K562 (cell line): ENCODE measurements around the gene CRCP. TPM values are rescaled to one million over a fixed set of nuclear protein-coding genes. Genes with fewer than 3 reads are reported as not detected.

Experiments
- ATAC-seq: fragments of 200-7000 bp; cut with Tn5 transposase; 3 replicates; pipeline ENCODE4 v1.9.1; 2020; ENCODE audit warnings: moderate library complexity
- BruUV-seq: library from RNA; stranded (reverse); fragments of 400-500 nt; replicated peaks from 2 replicates; lab custom pipeline; 2021; lab: Mats Ljungman, UMichigan
- CTCF ChIA-PET: fragments of 300-600 bp; formaldehyde crosslinking; extraction: SDS; loops from one replicate; lab custom pipeline; 2021; ENCODE audit warnings: low intra/inter-chr PET ratio; lab: Yijun Ruan, JAX
- POLR2A ChIA-PET: fragments of 300-600, 350-650 bp; sonication (Branson Sonifier 250); formaldehyde crosslinking; extraction: SDS; loops from one replicate; lab custom pipeline; 2021; ENCODE audit warnings: antibody characterized with exemption, inconsistent platforms; lab: Yijun Ruan, JAX
- DNase-seq, 4 experiments: peaks; one replicate each; pipeline versions ENCODE4 v3.0.0 to v3.0.0-alpha.2; 2011 to 2018; ENCODE audit warnings: low spot score in 3 of 4, mixed read lengths in 3 of 4; ENCODE audit errors: extremely low read depth in 1 of 4
- FAIRE-seq: peaks from 2 replicates; lab custom pipeline; 2011; peaks lifted over from hg19 to GRCh38; lab: Jason Lieb, UNC
- H2AFZ ChIP-seq: 2 replicates; pipeline ENCODE4 v1.6.0; 2011; ENCODE audit warnings: low read depth, low read length, control low read depth, inconsistent platforms
- H3K27ac ChIP-seq: fragments of 200-600 bp; 3 replicates; pipeline ENCODE4 v1.8.0; 2011; ENCODE audit warnings: low read depth, mild to moderate bottlenecking, control low read depth, inconsistent platforms, low read length, moderate library complexity, mixed read lengths; ENCODE audit errors: extremely low read depth
- H3K27me3 ChIP-seq, 2 experiments: fragments of 300-600 bp in 1 of 2; 2 replicates in 1 of 2; 3 replicates in 1 of 2; pipeline versions ENCODE4 v1.6.0 to v1.8.0; 2011; ENCODE audit warnings: inconsistent platforms in 2 of 2, low read length in 2 of 2, mild to moderate bottlenecking in 1 of 2, mixed read lengths in 1 of 2, moderate library complexity in 1 of 2; ENCODE audit not compliant: control insufficient read depth in 2 of 2, insufficient read depth in 2 of 2
- H3K36me3 ChIP-seq: fragments of 300-600 bp; 3 replicates; pipeline ENCODE4 v1.8.0; 2011; ENCODE audit warnings: mild to moderate bottlenecking, low read length, inconsistent platforms; ENCODE audit not compliant: control insufficient read depth, insufficient read depth
- H3K4me1 ChIP-seq, 2 experiments: fragments of 200-600 bp in 1 of 2; replicated peaks in 1 of 2; 2 replicates in 1 of 2; 3 replicates in 1 of 2; pipeline versions ENCODE4 v1.5.1 to v1.8.0; 2011; ENCODE audit warnings: inconsistent platforms in 2 of 2, low read length in 2 of 2, mild to moderate bottlenecking in 1 of 2, mixed read lengths in 1 of 2, moderate library complexity in 1 of 2; ENCODE audit not compliant: control insufficient read depth in 2 of 2, insufficient read depth in 2 of 2
- H3K4me2 ChIP-seq: 2 replicates; pipeline ENCODE4 v1.6.1; 2011; ENCODE audit warnings: low read length, control low read depth, inconsistent platforms, mixed read lengths; ENCODE audit not compliant: insufficient read depth
- H3K4me3 ChIP-seq: fragments of 200-600 bp; sonication (generic), shearing (Covaris generic); 2 replicates; pipeline ENCODE4 v1.5.1; 2016; ENCODE audit warnings: control low read depth, inconsistent platforms
- H3K79me2 ChIP-seq: fragments of 200-600 bp; 3 replicates; pipeline ENCODE4 v1.8.0; 2011; ENCODE audit warnings: low read length, inconsistent platforms; ENCODE audit not compliant: control insufficient read depth, insufficient read depth
- H3K9ac ChIP-seq, 2 experiments: 2 replicates each; pipeline versions ENCODE4 v1.6.0 to v1.6.1; 2011; ENCODE audit warnings: low read depth in 2 of 2, low read length in 2 of 2, control low read depth in 1 of 2, inconsistent platforms in 1 of 2, mild to moderate bottlenecking in 1 of 2, mixed read lengths in 1 of 2; ENCODE audit not compliant: insufficient read depth in 1 of 2
- H3K9me1 ChIP-seq: one replicate; pipeline ENCODE4 v1.6.0; 2011; ENCODE audit warnings: inconsistent platforms, mild to moderate bottlenecking, low read length, moderate library complexity; ENCODE audit not compliant: control insufficient read depth, insufficient read depth
- H3K9me3 ChIP-seq: replicated peaks from 2 replicates; pipeline ENCODE4 v1.5.1; 2011; ENCODE audit warnings: low read depth, low read length, inconsistent platforms; ENCODE audit not compliant: control insufficient read depth, insufficient read depth
- H4K20me1 ChIP-seq: replicated peaks from 2 replicates; pipeline ENCODE4 v1.6.1; 2011; ENCODE audit warnings: low read length, inconsistent platforms, mixed read lengths; ENCODE audit not compliant: control insufficient read depth, insufficient read depth
- BCLAF1 ChIP-seq, 2 experiments: fragments of 450-650 bp in 1 of 2; IDR thresholded peaks; 2 replicates each; pipeline ENCODE4 v1.6.1; 2011 to 2017; ENCODE audit warnings: low read depth in 2 of 2, antibody characterized with exemption in 1 of 2, borderline replicate concordance in 1 of 2, low read length in 1 of 2, mild to moderate bottlenecking in 1 of 2, mixed read lengths in 1 of 2; ENCODE audit not compliant: control insufficient read depth in 1 of 2
- DMBX1 ChIP-seq: fragments of 250-450 bp; sonication (Bioruptor Pico); IDR thresholded peaks from 2 replicates; pipeline ENCODE4 v1.8.0; 2022; ENCODE audit warnings: inconsistent platforms, mild to moderate bottlenecking, moderate library complexity, borderline replicate concordance
- DNMT1 ChIP-seq: fragments of 450-650 bp; IDR thresholded peaks from 2 replicates; pipeline ENCODE4 v1.6.1; 2016; ENCODE audit warnings: antibody characterized with exemption, mild to moderate bottlenecking
- EHMT2 ChIP-seq: fragments of 450-650 bp; IDR thresholded peaks from 2 replicates; pipeline ENCODE4 v1.6.1; 2018; ENCODE audit warnings: antibody characterized with exemption
- EWSR1 ChIP-seq: fragments of 450-650 bp; IDR thresholded peaks from 2 replicates; pipeline ENCODE4 v1.6.1; 2018; ENCODE audit warnings: borderline replicate concordance, mild to moderate bottlenecking, low read depth, moderate library complexity; ENCODE audit not compliant: partially characterized antibody
- NUFIP1 ChIP-seq: fragments of 450-650 bp; IDR thresholded peaks from 2 replicates; pipeline ENCODE4 v1.6.1; 2018; ENCODE audit not compliant: partially characterized antibody
- RBM25 ChIP-seq: fragments of 200-400 bp; formaldehyde crosslinking; IDR thresholded peaks from 2 replicates; pipeline ENCODE4 v1.6.1; 2018; ENCODE audit warnings: low read length, low read depth, moderate library complexity; ENCODE audit not compliant: severe bottlenecking
- RBM34 ChIP-seq: fragments of 200-400 bp; formaldehyde crosslinking; IDR thresholded peaks from 2 replicates; pipeline ENCODE4 v1.6.1; 2018; ENCODE audit warnings: low read length, borderline replicate concordance; ENCODE audit not compliant: insufficient read depth
- SIX5 ChIP-seq, 2 experiments: IDR thresholded peaks; 2 replicates each; pipeline ENCODE4 v1.6.1; 2011; ENCODE audit warnings: low read length in 2 of 2, borderline replicate concordance in 1 of 2, low read depth in 1 of 2, mild to moderate bottlenecking in 1 of 2, moderate library complexity in 1 of 2; ENCODE audit not compliant: insufficient read depth in 1 of 2
- TAL1 ChIP-seq: fragments of 450-650 bp; IDR thresholded peaks from 2 replicates; pipeline ENCODE4 v1.6.1; 2016; ENCODE audit warnings: mild to moderate bottlenecking
- THAP7 ChIP-seq: fragments of 250-450 bp; sonication (Bioruptor Pico); IDR thresholded peaks from 2 replicates; pipeline ENCODE4 v1.5.0; 2021
- TRIM28 ChIP-seq: fragments of 450-650 bp; IDR thresholded peaks from 2 replicates; pipeline ENCODE4 v1.6.1; 2017
- ZC3H8 ChIP-seq: fragments of 450-650 bp; IDR thresholded peaks from 2 replicates; pipeline ENCODE4 v1.6.1; 2017
- ZNF785 ChIP-seq: fragments of 250-450 bp; sonication (Bioruptor Pico); IDR thresholded peaks from 2 replicates; pipeline ENCODE4 v1.4.0; 2020; ENCODE audit warnings: mild to moderate bottlenecking
- ZNF79 ChIP-seq: fragments of 250-450 bp; sonication (Bioruptor Pico); IDR thresholded peaks from 2 replicates; pipeline ENCODE4 v1.4.0; 2020; ENCODE audit warnings: low read depth, mild to moderate bottlenecking, moderate library complexity
- WGBS: fragments of 100-300 bp; shearing (Covaris generic); methylation state at CpG from one replicate; pipeline ENCODE4 v1.1.6; 2016; ENCODE audit warnings: low coverage, mixed read lengths; ENCODE audit not compliant: insufficient coverage; ENCODE audit errors: missing lambda C conversion rate; 5-methylcytosine and 5-hydroxymethylcytosine counted together
- in situ Hi-C: fragments of 300-500 bp; cut with MboI; formaldehyde crosslinking; loops from 4 replicates; pipeline ENCODE4 v1.15.0; 2018; ENCODE audit warnings: inconsistent platforms, mixed read lengths
- intact Hi-C: fragments of 100-400 bp; cut with micrococcal nuclease; formaldehyde crosslinking; loops from 2 replicates; pipeline ENCODE4 v1.14.2; 2022
- polyA plus RNA-seq, 8 experiments: library from polyadenylated mRNA; depleted of rRNA in 4 of 8; stranded (reverse) in 5 of 8; unstranded in 3 of 8; fragments of >200 nt; fragmentation: Nextera tagmentation in 2 of 8; fragmentation: Illumina TruSeq in 1 of 8; extraction: Ambion mirVana in 2 of 8; extraction: Trizol in 1 of 8; gene quantifications; 2 replicates each; pipeline versions ENCODE4 v1.2.1 to v1.2.3, GENCODE V29; 2011 to 2014; ENCODE audit warnings: inconsistent platforms in 1 of 8, missing spikeins in 1 of 8
- total RNA-seq, 7 experiments: library from RNA; depleted of rRNA in 6 of 7; stranded (reverse); fragments of >200 nt in 6 of 7; fragmentation: Illumina TruSeq in 2 of 7; extraction: Trizol in 2 of 7; gene quantifications; 2 replicates each; pipeline versions ENCODE4 v1.2.1 to v1.2.3, GENCODE V29; 2011 to 2021; ENCODE audit warnings: low replicate concordance in 1 of 7
- TF ChIP-seq, protein P1 (sequence below): fragments of 200-400 bp; formaldehyde crosslinking; IDR thresholded peaks from 2 replicates; pipeline ENCODE4 v1.6.1; 2017; ENCODE audit warnings: mild to moderate bottlenecking, low read depth, low read length, moderate library complexity
- TF ChIP-seq, protein P2 (sequence below): sonication (generic); formaldehyde crosslinking; IDR thresholded peaks from 2 replicates; pipeline ENCODE4 v1.8.0; 2022; ENCODE audit warnings: mild to moderate bottlenecking, missing genetic modification reagents

The CRCP gene
- total and polyA plus RNA-seq, 9 of the 15 experiments (the other 6 are each of a cell fraction or from before 2014, with no cell fraction given): 22.1 to 58.3 (median 43.4) TPM

DNA sequence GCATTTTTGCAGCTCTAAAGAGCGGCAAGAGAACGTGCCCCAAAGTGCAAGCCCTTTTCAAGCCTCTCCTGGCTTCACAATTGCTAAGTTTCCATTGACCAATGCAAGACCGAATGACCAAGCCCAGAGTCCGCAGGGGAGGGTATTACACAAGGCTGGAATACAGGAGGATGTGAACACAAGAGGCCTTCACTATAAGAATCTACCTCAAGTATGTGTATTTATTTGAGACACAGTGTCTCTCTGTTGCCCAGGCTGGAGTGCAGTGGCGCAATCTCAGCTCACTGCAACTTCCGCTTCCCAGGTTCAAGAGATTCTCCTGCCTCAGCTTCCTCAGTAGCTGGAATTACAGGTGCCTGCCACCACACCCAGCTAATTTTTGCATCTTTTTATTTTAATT lies 68.3 kb downstream of the CRCP start:
- no peaks in the 10 kb centered on the region for H4K20me1 ChIP-seq
- H3K36me3 ChIP-seq: no peaks in the 10 kb centered on the region
- no peak; the same call in 2 of the 3 replicates for ATAC-seq
- in situ Hi-C loops (no loop called here), intact Hi-C loops (no loop called here)
- no peak overlapping the region for H3K4me2 ChIP-seq
- peaks cover 6% of the 10 kb centered on the region; the same call in 1 of the 2 replicates for H3K9me3 ChIP-seq
- H3K27me3 ChIP-seq: peaks cover 2 to 21% of the 10 kb centered on the region in 2 experiments; a peak in 3 of 5 replicates
- no peak for FAIRE-seq
- H2AFZ ChIP-seq: no peak overlapping the region
- BruUV-seq: no TSS peak
- WGBS: 28% methylated on average over 6 of the region's 6 CpGs
- no peak overlapping the region for H3K4me3 ChIP-seq
- DNase-seq: no peak
- H3K27ac ChIP-seq: no peak overlapping the region
- ChIA-PET POLR2A (interaction anchor here (1.4 kb wide), 1 partner anchor 9 kb away, joined by 3 read pairs; no protein-coding TSS in a partner anchor), CTCF (no interaction called here)
- no peaks in the 10 kb centered on the region for H3K4me1 ChIP-seq
- H3K9ac ChIP-seq: no peak overlapping the region
- no peaks in the 10 kb centered on the region for H3K79me2 ChIP-seq
- H3K9me1 ChIP-seq: no peaks in the 10 kb centered on the region
- no peak for TF ChIP-seq ZC3H8
- TF ChIP-seq, protein P1, sequence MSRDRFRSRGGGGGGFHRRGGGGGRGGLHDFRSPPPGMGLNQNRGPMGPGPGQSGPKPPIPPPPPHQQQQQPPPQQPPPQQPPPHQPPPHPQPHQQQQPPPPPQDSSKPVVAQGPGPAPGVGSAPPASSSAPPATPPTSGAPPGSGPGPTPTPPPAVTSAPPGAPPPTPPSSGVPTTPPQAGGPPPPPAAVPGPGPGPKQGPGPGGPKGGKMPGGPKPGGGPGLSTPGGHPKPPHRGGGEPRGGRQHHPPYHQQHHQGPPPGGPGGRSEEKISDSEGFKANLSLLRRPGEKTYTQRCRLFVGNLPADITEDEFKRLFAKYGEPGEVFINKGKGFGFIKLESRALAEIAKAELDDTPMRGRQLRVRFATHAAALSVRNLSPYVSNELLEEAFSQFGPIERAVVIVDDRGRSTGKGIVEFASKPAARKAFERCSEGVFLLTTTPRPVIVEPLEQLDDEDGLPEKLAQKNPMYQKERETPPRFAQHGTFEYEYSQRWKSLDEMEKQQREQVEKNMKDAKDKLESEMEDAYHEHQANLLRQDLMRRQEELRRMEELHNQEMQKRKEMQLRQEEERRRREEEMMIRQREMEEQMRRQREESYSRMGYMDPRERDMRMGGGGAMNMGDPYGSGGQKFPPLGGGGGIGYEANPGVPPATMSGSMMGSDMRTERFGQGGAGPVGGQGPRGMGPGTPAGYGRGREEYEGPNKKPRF: no peak
- TF ChIP-seq ZNF785 (CRISPR knock-in tag): no peak
- no peak for TF ChIP-seq SIX5 (IDR thresholded peaks at IDR 0.05; ENCODE audit: borderline replicate concordance in 1 of 2, insufficient read depth in 1 of 2, low read depth in 1 of 2, low read length in 2 of 2)
- TF ChIP-seq, protein P2, sequence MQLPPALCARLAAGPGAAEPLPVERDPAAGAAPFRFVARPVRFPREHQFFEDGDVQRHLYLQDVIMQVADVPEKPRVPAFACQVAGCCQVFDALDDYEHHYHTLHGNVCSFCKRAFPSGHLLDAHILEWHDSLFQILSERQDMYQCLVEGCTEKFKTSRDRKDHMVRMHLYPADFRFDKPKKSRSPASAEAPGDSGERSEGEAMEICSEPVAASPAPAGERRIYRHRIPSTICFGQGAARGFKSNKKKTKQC (CRISPR knock-in tag): no peak
- no peak for TF ChIP-seq BCLAF1 (IDR thresholded peaks at IDR 0.05; ENCODE audit: borderline replicate concordance in 1 of 2, control insufficient read depth in 1 of 2, low read depth in 2 of 2, low read length in 1 of 2)
- TF ChIP-seq NUFIP1: no peak
- no peak for TF ChIP-seq DMBX1 (CRISPR knock-in tag)
- no peak for TF ChIP-seq RBM25
- TF ChIP-seq RBM34: no peak
- no peak for TF ChIP-seq EWSR1
- no peak for TF ChIP-seq TRIM28
- no peak for TF ChIP-seq ZNF79 (CRISPR knock-in tag)
- TF ChIP-seq DNMT1: no peak
- no peak for TF ChIP-seq EHMT2
- no peak for TF ChIP-seq TAL1
- no peak for TF ChIP-seq THAP7 (CRISPR knock-in tag)
